ENCODE data around the gene FGFBP2.

The FGFBP2 gene

GRCh38 chr4:15989424-15989823 is 26.4 kb upstream of the FGFBP2 start:
- Histone ChIP-seq H2AFZ (ENCODE audit: low read depth, low read length) (no peak overlapping the region), H3K27ac (ENCODE audit: low read length) (no peak overlapping the region), H4K20me1 (ENCODE audit: insufficient read depth, low read length) (no peaks in the 10 kb centered on the region), H3K79me2 (ENCODE audit: low read length) (no peaks in the 10 kb centered on the region), H3K9ac (ENCODE audit: low read length) (no peak overlapping the region), H3K4me2 (ENCODE audit: low read length) (no peak overlapping the region), H3K9me3 (ENCODE audit: insufficient read depth, low read length) (no peaks in the 10 kb centered on the region), H3K27me3 (ENCODE audit: low read depth, low read length) (peaks cover 15% of the 10 kb centered on the region), H3K4me1 (ENCODE audit: low read length) (no peaks in the 10 kb centered on the region), H3K4me3 (ENCODE audit: low read length) (no peak overlapping the region), H3K36me3 (replicated peaks; ENCODE audit: low read depth, low read length) (no peaks in the 10 kb centered on the region)
- TF ChIP-seq EZH2phosphoT487 (IDR thresholded peaks at IDR 0.05; ENCODE audit: low read depth) (no peak), CTCF (IDR thresholded peaks at IDR 0.05; ENCODE audit: low read depth, low read length) (no peak)

GRCh38 chr4:15988222-15988621 is 25.2 kb upstream of the FGFBP2 start:
- no peak overlapping the region for H3K27ac ChIP-seq (ENCODE audit: low read length)
- no peak overlapping the region for H2AFZ ChIP-seq (ENCODE audit: low read depth, low read length)
- H3K9ac ChIP-seq (ENCODE audit: low read length): no peak overlapping the region
- no peak overlapping the region for H3K4me2 ChIP-seq (ENCODE audit: low read length)
- no peaks in the 10 kb centered on the region for H3K36me3 ChIP-seq (replicated peaks; ENCODE audit: low read depth, low read length)
- no peaks in the 10 kb centered on the region for H4K20me1 ChIP-seq (ENCODE audit: insufficient read depth, low read length)
- H3K9me3 ChIP-seq (ENCODE audit: insufficient read depth, low read length): no peaks in the 10 kb centered on the region
- H3K4me3 ChIP-seq (ENCODE audit: low read length): no peak overlapping the region
- TF ChIP-seq CTCF (IDR thresholded peaks at IDR 0.05; ENCODE audit: low read depth, low read length) (no peak), EZH2phosphoT487 (IDR thresholded peaks at IDR 0.05; ENCODE audit: low read depth) (no peak)
- H3K79me2 ChIP-seq (ENCODE audit: low read length): no peaks in the 10 kb centered on the region
- H3K27me3 ChIP-seq (ENCODE audit: low read depth, low read length): peaks cover 13% of the 10 kb centered on the region
- no peaks in the 10 kb centered on the region for H3K4me1 ChIP-seq (ENCODE audit: low read length)

- H4K20me1 ChIP-seq (ENCODE audit: insufficient read depth, low read length): no peaks in the 10 kb centered on the region
- H2AFZ ChIP-seq (ENCODE audit: low read depth, low read length): no peak overlapping the region
- peaks cover 13% of the 10 kb centered on the region for H3K27me3 ChIP-seq (ENCODE audit: low read depth, low read length)
- no peak overlapping the region for H3K4me3 ChIP-seq (ENCODE audit: low read length)
- H3K9me3 ChIP-seq (ENCODE audit: insufficient read depth, low read length): no peaks in the 10 kb centered on the region
- H3K79me2 ChIP-seq (ENCODE audit: low read length): no peaks in the 10 kb centered on the region
- no peaks in the 10 kb centered on the region for H3K36me3 ChIP-seq (replicated peaks; ENCODE audit: low read depth, low read length)
- no peak overlapping the region for H3K9ac ChIP-seq (ENCODE audit: low read length)
- no peak overlapping the region for H3K27ac ChIP-seq (ENCODE audit: low read length)
- H3K4me1 ChIP-seq (ENCODE audit: low read length): no peaks in the 10 kb centered on the region
- H3K4me2 ChIP-seq (ENCODE audit: low read length): no peak overlapping the region
- TF ChIP-seq CTCF (IDR thresholded peaks at IDR 0.05; ENCODE audit: low read depth, low read length) (no peak), EZH2phosphoT487 (IDR thresholded peaks at IDR 0.05; ENCODE audit: low read depth) (no peak)
Observed at GRCh38 chr4:15986907-15987306, 23.9 kb upstream of the FGFBP2 start.

GRCh38 chr4:15983610-15984009 is 20.6 kb upstream of the FGFBP2 start:
- no peaks in the 10 kb centered on the region for H4K20me1 ChIP-seq (ENCODE audit: insufficient read depth, low read length)
- no peaks in the 10 kb centered on the region for H3K4me1 ChIP-seq (ENCODE audit: low read length)
- no peak overlapping the region for H3K4me2 ChIP-seq (ENCODE audit: low read length)
- H3K79me2 ChIP-seq (ENCODE audit: low read length): no peaks in the 10 kb centered on the region
- no peak overlapping the region for H3K9ac ChIP-seq (ENCODE audit: low read length)
- no peak for TF ChIP-seq EZH2phosphoT487 (IDR thresholded peaks at IDR 0.05; ENCODE audit: low read depth)
- no peak for TF ChIP-seq CTCF (IDR thresholded peaks at IDR 0.05; ENCODE audit: low read depth, low read length)
- H3K27ac ChIP-seq (ENCODE audit: low read length): no peak overlapping the region
- H2AFZ ChIP-seq (ENCODE audit: low read depth, low read length): no peak overlapping the region
- H3K9me3 ChIP-seq (ENCODE audit: insufficient read depth, low read length): no peaks in the 10 kb centered on the region
- H3K27me3 ChIP-seq (ENCODE audit: low read depth, low read length): peaks cover 14% of the 10 kb centered on the region
- H3K36me3 ChIP-seq (replicated peaks; ENCODE audit: low read depth, low read length): no peaks in the 10 kb centered on the region
- H3K4me3 ChIP-seq (ENCODE audit: low read length): no peak overlapping the region
